Activated T-cell treated with anti-CD3 and anti-CD28 coated beads, Interleukin-2, amount 50 U/mL, for 72 hours (primary cell): Measurements from ENCODE around the gene LHX3. TPM values are rescaled to one million over a fixed set of nuclear protein-coding genes. Genes with fewer than 3 reads are reported as not detected.
"Not testable (repeated sequence)": the region's sequence is repeated elsewhere in the genome, so short reads cannot be mapped to it uniquely, and the experiment has no call there.

ENCODE experiments used
- ATAC-seq, 2 donors: fragments of 150-1000 bp; cut with Tn5 transposase; replicated peaks in 1 of 2; 2 replicates each; pipeline ENCODE4 v1.10.0; 2021; ENCODE audit warnings: moderate library complexity in 2 of 2, mild to moderate bottlenecking in 1 of 2
- DNase-seq, 2 donors: peaks; one replicate each; pipeline ENCODE4 v3.0.0; 2021 to 2022; ENCODE audit warnings: mixed read lengths in 1 of 2
- H3K27ac Mint-ChIP-seq: one replicate; pipeline ENCODE4 v1.8.0; 2022; ENCODE audit warnings: mild to moderate bottlenecking, moderate library complexity, mixed read lengths
- H3K27me3 Mint-ChIP-seq: one replicate; pipeline ENCODE4 v1.8.0; 2022; ENCODE audit warnings: low read depth, mixed read lengths
- H3K36me3 Mint-ChIP-seq, 2 donors: one replicate each; pipeline ENCODE4 v1.8.0; 2022; ENCODE audit warnings: mixed read lengths in 2 of 2, mild to moderate bottlenecking in 1 of 2; ENCODE audit not compliant: insufficient read depth in 2 of 2
- H3K4me1 Mint-ChIP-seq: one replicate; pipeline ENCODE4 v1.8.0; 2022; ENCODE audit warnings: low read depth, mixed read lengths
- H3K4me3 Mint-ChIP-seq, 2 donors: one replicate each; pipeline ENCODE4 v1.8.0; 2022; ENCODE audit warnings: mild to moderate bottlenecking in 2 of 2, mixed read lengths in 2 of 2, moderate library complexity in 2 of 2
- H3K9me3 Mint-ChIP-seq, 2 donors: one replicate each; pipeline ENCODE4 v1.8.0; 2022; ENCODE audit warnings: mixed read lengths in 2 of 2
- total RNA-seq, 2 donors: library from RNA; stranded (reverse); gene quantifications; one replicate each; pipeline ENCODE4 v1.2.3, GENCODE V29; 2022

Gene LHX3
- total RNA-seq, 2 donors from 2014 or later, result 0.17 TPM; not detected in 1

DNA sequence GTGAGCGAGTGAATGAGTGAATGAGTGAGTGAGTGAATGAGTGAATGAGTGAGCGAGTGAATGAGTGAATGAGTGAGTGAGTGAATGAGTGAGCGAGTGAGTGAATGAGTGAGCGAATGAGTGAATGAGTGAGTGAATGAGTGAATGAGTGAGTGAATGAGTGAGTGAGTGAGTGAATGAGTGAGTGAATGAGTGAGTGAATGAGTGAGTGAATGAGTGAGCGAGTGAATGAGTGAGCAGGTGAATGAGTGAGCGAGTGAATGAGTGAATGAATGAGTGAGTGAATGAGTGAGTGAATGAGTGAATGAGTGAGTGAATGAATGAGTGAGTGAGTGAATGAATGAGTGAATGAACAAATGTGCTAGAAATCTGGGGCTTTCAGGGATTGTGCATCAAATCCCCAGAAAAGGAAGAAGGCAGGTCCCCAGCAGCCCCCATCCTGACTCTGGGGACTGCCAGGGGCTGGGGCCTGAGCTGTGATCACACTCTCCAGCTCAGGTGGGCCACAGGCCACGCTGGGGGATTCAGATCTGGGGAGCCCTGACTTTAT is 54.2 kb downstream of the LHX3 start:
- not testable (repeated sequence) for H3K4me3 Mint-ChIP-seq, H3K27ac Mint-ChIP-seq, H3K27me3 Mint-ChIP-seq, H3K4me1 Mint-ChIP-seq, ATAC-seq, H3K9me3 Mint-ChIP-seq, DNase-seq, H3K36me3 Mint-ChIP-seq

DNA sequence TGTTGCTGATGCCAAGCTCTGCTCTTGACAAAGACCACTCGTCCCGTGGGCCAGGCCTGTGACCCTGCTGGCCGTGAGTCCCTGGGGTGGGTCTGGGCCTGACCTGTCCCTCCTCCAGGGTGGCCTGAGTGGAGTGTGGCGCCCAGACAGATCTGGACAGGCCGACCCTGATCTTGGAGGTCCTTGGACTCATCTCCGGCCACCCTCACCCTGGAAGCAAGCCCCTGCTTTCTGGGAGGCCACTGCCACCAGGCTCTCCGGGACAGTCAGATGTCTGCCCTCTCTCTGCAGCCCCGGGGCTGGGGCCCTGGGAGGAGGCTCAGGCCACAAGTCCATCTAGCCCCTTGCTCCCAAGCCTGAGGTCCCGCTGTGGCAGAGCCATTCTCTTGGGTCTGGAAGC is 55.1 kb downstream of the LHX3 start:
- Mint-ChIP-seq H3K27ac (no peak overlapping the region), H3K27me3 (no peaks in the 10 kb centered on the region), H3K36me3 (no peaks in the 10 kb centered on the region), H3K4me1 (no peaks in the 10 kb centered on the region), H3K9me3 (no peaks in the 10 kb centered on the region), H3K4me3 (no peak overlapping the region)
- ATAC-seq (no peak), DNase-seq (no peak)

GRCh38 chr9:136149337-136149736 is 55.6 kb downstream of the LHX3 start:
- H3K4me1 Mint-ChIP-seq, result no peaks in the 10 kb centered on the region
- H3K27me3 Mint-ChIP-seq, result no peaks in the 10 kb centered on the region
- H3K27ac Mint-ChIP-seq, result no peak overlapping the region
- H3K4me3 Mint-ChIP-seq, result no peak overlapping the region
- ATAC-seq, result no peak
- no peaks in the 10 kb centered on the region for H3K36me3 Mint-ChIP-seq
- DNase-seq, result no peak
- no peaks in the 10 kb centered on the region for H3K9me3 Mint-ChIP-seq

DNA sequence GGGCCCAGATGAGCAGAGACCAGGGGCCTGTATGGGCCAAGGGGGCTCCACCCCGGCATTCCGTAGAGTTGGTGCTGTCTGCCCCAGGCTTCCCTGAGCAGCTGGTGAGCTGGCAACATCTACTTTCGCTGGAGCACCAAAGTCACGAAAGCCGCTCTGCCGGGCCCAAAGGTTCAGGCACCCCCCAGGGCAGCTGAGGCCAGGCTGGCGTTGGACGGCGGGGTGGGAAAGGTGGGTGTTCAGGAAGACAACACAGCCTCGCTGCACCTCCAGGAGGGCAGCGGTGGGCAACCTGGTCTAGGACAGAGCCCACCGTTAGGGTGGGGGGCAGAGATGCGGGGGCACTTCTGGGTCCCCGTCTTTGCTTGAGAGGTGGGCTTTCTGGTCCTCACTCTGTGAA is 56.2 kb downstream of the LHX3 start:
- no peaks in the 10 kb centered on the region for H3K9me3 Mint-ChIP-seq
- no peak overlapping the region for H3K4me3 Mint-ChIP-seq
- ATAC-seq (no peak), DNase-seq (no peak)
- H3K27me3 Mint-ChIP-seq, result no peaks in the 10 kb centered on the region
- no peak overlapping the region for H3K27ac Mint-ChIP-seq
- H3K36me3 Mint-ChIP-seq, result no peaks in the 10 kb centered on the region
- no peaks in the 10 kb centered on the region for H3K4me1 Mint-ChIP-seq

- ATAC-seq, result no peak
- Mint-ChIP-seq H3K4me3 (no peak overlapping the region), H3K9me3 (no peaks in the 10 kb centered on the region), H3K4me1 (no peaks in the 10 kb centered on the region), H3K27me3 (no peaks in the 10 kb centered on the region), H3K27ac (no peak overlapping the region), H3K36me3 (no peaks in the 10 kb centered on the region)
- DNase-seq, result no peak
These were observed 56.8 kb downstream of the LHX3 start for GRCh38 chr9:136147890-136148714.

DNA sequence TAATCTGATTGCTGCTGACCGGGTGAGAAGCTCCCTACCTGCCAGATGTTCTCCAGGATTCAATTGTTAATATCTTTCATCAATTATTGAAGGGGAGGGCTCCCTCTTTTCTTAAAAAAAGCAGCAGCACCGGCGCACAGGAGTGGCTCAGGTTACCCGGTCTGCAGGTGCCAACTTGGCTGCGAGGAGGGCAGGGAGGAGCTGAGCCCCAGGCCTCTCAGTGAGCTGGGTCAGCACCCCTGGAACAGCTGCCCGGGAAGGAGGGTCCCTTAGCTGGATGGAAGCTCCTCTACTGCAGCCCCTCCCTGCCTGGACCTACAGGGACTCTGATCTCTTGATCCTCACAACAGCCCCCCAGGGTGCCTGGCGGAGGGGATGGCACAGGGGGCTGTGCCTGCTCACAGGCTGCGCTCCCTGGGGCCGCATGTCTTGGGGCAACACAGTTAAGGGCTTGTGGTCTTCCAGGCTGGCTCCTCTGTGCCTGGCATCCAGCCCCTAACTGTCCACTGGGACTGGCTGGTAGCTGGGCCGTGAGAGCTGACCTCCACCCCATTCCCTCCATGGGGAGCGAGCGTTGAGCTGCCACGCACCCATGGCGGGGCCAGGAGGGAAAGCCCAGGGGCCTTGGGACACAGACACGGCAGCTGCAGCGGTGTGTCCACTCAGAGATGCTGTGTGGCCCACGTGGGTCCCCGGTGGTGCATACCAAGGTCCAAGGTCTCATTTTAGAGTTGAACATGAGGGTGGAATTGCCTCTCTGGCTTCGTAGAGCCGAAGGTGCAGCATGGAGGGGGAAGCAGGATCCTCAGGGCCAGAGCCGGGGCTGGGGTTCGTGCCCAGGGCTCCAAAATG is 57.7 kb downstream of the LHX3 start:
- DNase-seq (no peak), ATAC-seq (no peak)
- Mint-ChIP-seq H3K27ac (no peak overlapping the region), H3K9me3 (no peaks in the 10 kb centered on the region), H3K4me1 (no peaks in the 10 kb centered on the region), H3K36me3 (no peaks in the 10 kb centered on the region), H3K27me3 (no peaks in the 10 kb centered on the region), H3K4me3 (no peak overlapping the region)

Other genes with a start within 250 kb of the LHX3 start
- gene UBAC1, start 243.8 kb downstream of the LHX3 start, total RNA-seq, result 10 to 100 TPM; 35.6 to 41.6 TPM
- gene NACC2, start 109.8 kb downstream of the LHX3 start, total RNA-seq, result 10 to 100 TPM in 1 of 2 donors, 1 to 10 TPM in 1; 8.4 to 13.7 TPM
- gene TMEM250, start 86.3 kb downstream of the LHX3 start, total RNA-seq, result 10 to 100 TPM; 23.1 to 23.5 TPM
- 10 to 100 TPM; 21.5 to 25.1 TPM for gene QSOX2, start 40.7 kb upstream of the LHX3 start, total RNA-seq
- not detected for gene CCDC187, start 99.0 kb upstream of the LHX3 start, total RNA-seq
- 10 to 100 TPM; 11.6 to 12.3 TPM for gene GPSM1, start 122.4 kb upstream of the LHX3 start, total RNA-seq
- 10 to 100 TPM; 10.8 to 14.4 TPM for gene DNLZ, start 158.6 kb upstream of the LHX3 start, total RNA-seq
- 1 to 10 TPM; 1.2 to 1.6 TPM for gene CARD9, start 168.5 kb upstream of the LHX3 start, total RNA-seq
- gene SNAPC4, start 195.0 kb upstream of the LHX3 start, total RNA-seq, result 10 to 100 TPM; 10.9 to 14.3 TPM
- 10 to 100 TPM; 47.2 to 70.6 TPM for gene ENTR1, start 205.5 kb upstream of the LHX3 start, total RNA-seq
- 10 to 100 TPM; 61.9 to 62.7 TPM for gene PMPCA, start 205.5 kb upstream of the LHX3 start, total RNA-seq
- gene INPP5E, start 234.7 kb upstream of the LHX3 start, total RNA-seq, result 10 to 100 TPM; 17.2 to 20.1 TPM